HCT116 (cell line): ENCODE data around the gene KCNK1. TPM values are rescaled to one million over a fixed set of nuclear protein-coding genes. Genes with fewer than 3 reads are reported as not detected.

Source experiments
- ATAC-seq: fragments of 200-7000 bp; cut with Tn5 transposase; 2 replicates; pipeline ENCODE4 v1.9.1; 2020; ENCODE audit warnings: mild to moderate bottlenecking, moderate library complexity
- BruUV-seq: library from RNA; stranded (reverse); fragments of 400-500 nt; replicated peaks from 2 replicates; lab custom pipeline; 2021; lab: Mats Ljungman, UMichigan
- CTCF ChIA-PET: fragments of 300-600 bp; sonication (Branson Sonifier 250); formaldehyde crosslinking; loops from one replicate; lab custom pipeline; 2021; ENCODE audit warnings: antibody characterized with exemption; lab: Charles Lee
- POLR2A ChIA-PET: fragments of 300-600, 350-600 bp; sonication (Branson Sonifier 250); formaldehyde crosslinking; loops from one replicate; lab custom pipeline; 2021; ENCODE audit warnings: antibody characterized with exemption; lab: Charles Lee
- RAD21 ChIA-PET, 2 experiments: fragments of 300-600 bp; sonication (Branson Sonifier 250); formaldehyde crosslinking; loops; one replicate each; lab custom pipeline; 2023; ENCODE audit warnings: low total read pairs in 2 of 2; ENCODE audit not compliant: uncharacterized antibody in 2 of 2, unreplicated experiment in 2 of 2, low non-redundant PET in 1 of 2; lab: Charles Lee
- DNase-seq: peaks from one replicate; pipeline ENCODE4 v3.0.0-alpha.2; 2010; ENCODE audit warnings: low read depth, low spot score
- H2AFZ ChIP-seq: fragments of 200-600 bp; shearing (Covaris generic), sonication (generic); 2 replicates; pipeline ENCODE4 v1.6.1; 2017; ENCODE audit warnings: low read depth, mixed run types, mixed read lengths, antibody characterized with exemption, low read length; ENCODE audit not compliant: poor library complexity, severe bottlenecking
- H3K27ac ChIP-seq: 2 replicates; pipeline ENCODE4 v1.5.1; 2012; ENCODE audit warnings: low read depth, low read length
- H3K27me3 ChIP-seq: fragments of 200-600 bp; sonication (generic); 2 replicates; pipeline ENCODE4 v1.6.1; 2016; ENCODE audit warnings: mixed run types, low read length, mixed read lengths; ENCODE audit not compliant: insufficient read depth
- H3K36me3 ChIP-seq, 2 experiments: fragments of 200-500 bp in 1 of 2; fragments of 200-600 bp in 1 of 2; sonication (Bioruptor generic) in 1 of 2; sonication (generic) in 1 of 2; 2 replicates each; pipeline versions ENCODE4 v1.5.1 to v1.6.1; 2014 to 2016; ENCODE audit warnings: low read length in 2 of 2, inconsistent platforms in 1 of 2, mixed read lengths in 1 of 2, mixed run types in 1 of 2; ENCODE audit not compliant: insufficient read depth in 2 of 2, control insufficient read depth in 1 of 2
- H3K4me1 ChIP-seq, 2 experiments: fragments of 200-600 bp in 1 of 2; sonication (generic) in 1 of 2; 2 replicates each; pipeline versions ENCODE4 v1.5.1 to v1.6.1; 2012 to 2017; ENCODE audit warnings: low read length in 2 of 2, inconsistent platforms in 1 of 2, mild to moderate bottlenecking in 1 of 2, mixed read lengths in 1 of 2, mixed run types in 1 of 2, moderate library complexity in 1 of 2; ENCODE audit not compliant: insufficient read depth in 2 of 2, control insufficient read depth in 1 of 2
- H3K4me2 ChIP-seq: fragments of 200-600 bp; sonication (generic); 2 replicates; pipeline ENCODE4 v1.6.1; 2017; ENCODE audit warnings: mixed run types, low read length, mixed read lengths
- H3K4me3 ChIP-seq, 2 experiments: fragments of 200-600 bp in 1 of 2; sonication (generic) in 1 of 2; replicated peaks in 1 of 2; 2 replicates each; pipeline ENCODE4 v1.5.1; 2011 to 2016; ENCODE audit warnings: low read length in 2 of 2, control low read depth in 1 of 2, low read depth in 1 of 2, mild to moderate bottlenecking in 1 of 2, mixed read lengths in 1 of 2, mixed run types in 1 of 2
- H3K79me2 ChIP-seq: fragments of 200-600 bp; sonication (generic); 2 replicates; pipeline ENCODE4 v1.6.1; 2017; ENCODE audit warnings: mild to moderate bottlenecking, mixed run types, low read length, moderate library complexity, mixed read lengths; ENCODE audit not compliant: insufficient read depth
- H3K9ac ChIP-seq: fragments of 200-600 bp; sonication (generic); 2 replicates; pipeline ENCODE4 v1.6.1; 2016; ENCODE audit warnings: low read length, mixed read lengths
- H3K9me2 ChIP-seq: fragments of 200-600 bp; sonication (generic), shearing (Covaris generic); 2 replicates; pipeline ENCODE4 v1.6.1; 2017; ENCODE audit warnings: mixed run types, mild to moderate bottlenecking, moderate library complexity; ENCODE audit not compliant: insufficient read depth
- H3K9me3 ChIP-seq, 2 experiments: fragments of 200-500 bp in 1 of 2; fragments of 200-600 bp in 1 of 2; sonication (Bioruptor generic) in 1 of 2; sonication (generic) in 1 of 2; 2 replicates each; pipeline ENCODE4 v1.6.1; 2014 to 2017; ENCODE audit warnings: low read length in 2 of 2, mixed read lengths in 2 of 2, inconsistent platforms in 1 of 2, low read depth in 1 of 2, mild to moderate bottlenecking in 1 of 2, mixed run types in 1 of 2, moderate library complexity in 1 of 2; ENCODE audit not compliant: control insufficient read depth in 1 of 2, insufficient read depth in 1 of 2
- H4K20me1 ChIP-seq: fragments of 200-600 bp; sonication (generic), shearing (Covaris generic); 2 replicates; pipeline ENCODE4 v1.6.1; 2017; ENCODE audit warnings: mixed run types, mild to moderate bottlenecking, moderate library complexity; ENCODE audit not compliant: insufficient read depth
- CEBPB ChIP-seq: IDR thresholded peaks from 2 replicates; pipeline ENCODE4 v1.6.1; 2012; ENCODE audit warnings: low read depth
- CTCF ChIP-seq, 3 experiments: fragments of 200-600 bp in 1 of 3; sonication (generic) in 1 of 3; IDR thresholded peaks in 2 of 3; conservative IDR thresholded peaks in 1 of 3; 2 replicates each; pipeline ENCODE4 v1.5.1; 2012 to 2017; ENCODE audit warnings: low read depth in 2 of 3, low read length in 2 of 3, antibody characterized with exemption in 1 of 3, borderline replicate concordance in 1 of 3, control low read depth in 1 of 3, mild to moderate bottlenecking in 1 of 3, mixed read lengths in 1 of 3, mixed run types in 1 of 3, moderate library complexity in 1 of 3; ENCODE audit not compliant: insufficient read depth in 1 of 3
- EGR1 ChIP-seq: IDR thresholded peaks from 2 replicates; pipeline ENCODE4 v1.6.1; 2012; ENCODE audit warnings: low read depth
- POLR2A ChIP-seq: IDR thresholded peaks from 2 replicates; pipeline ENCODE4 v1.7.0; 2011; ENCODE audit warnings: borderline replicate concordance; ENCODE audit not compliant: insufficient read depth, insufficient read length; ENCODE audit errors: extremely low read depth
- RAD21 ChIP-seq: IDR thresholded peaks from 2 replicates; pipeline ENCODE4 v1.6.1; 2012; ENCODE audit warnings: low read depth, mild to moderate bottlenecking
- SRF ChIP-seq: IDR thresholded peaks from 2 replicates; pipeline ENCODE4 v1.6.1; 2012; ENCODE audit warnings: low read depth
- YY1 ChIP-seq: IDR thresholded peaks from 2 replicates; pipeline ENCODE4 v1.6.1; 2011; ENCODE audit warnings: low read length, low read depth, moderate library complexity, mild to moderate bottlenecking; ENCODE audit not compliant: insufficient replicate concordance; ENCODE audit errors: extremely low read depth
- intact Hi-C: fragments of 100-400 bp; cut with micrococcal nuclease; formaldehyde crosslinking; loops from 2 replicates; pipeline ENCODE4 v1.10.0; 2022
- total RNA-seq: library from RNA; stranded (reverse); gene quantifications from one replicate; pipeline ENCODE4 v1.2.1, GENCODE V29; 2021; ENCODE audit not compliant: unreplicated experiment
- TF ChIP-seq, protein P1 (sequence below): IDR thresholded peaks from 2 replicates; pipeline ENCODE4 v1.6.1; 2012

Gene KCNK1
- total RNA-seq, 1 experiment from 2014 or later: 28.4 TPM

DNA sequence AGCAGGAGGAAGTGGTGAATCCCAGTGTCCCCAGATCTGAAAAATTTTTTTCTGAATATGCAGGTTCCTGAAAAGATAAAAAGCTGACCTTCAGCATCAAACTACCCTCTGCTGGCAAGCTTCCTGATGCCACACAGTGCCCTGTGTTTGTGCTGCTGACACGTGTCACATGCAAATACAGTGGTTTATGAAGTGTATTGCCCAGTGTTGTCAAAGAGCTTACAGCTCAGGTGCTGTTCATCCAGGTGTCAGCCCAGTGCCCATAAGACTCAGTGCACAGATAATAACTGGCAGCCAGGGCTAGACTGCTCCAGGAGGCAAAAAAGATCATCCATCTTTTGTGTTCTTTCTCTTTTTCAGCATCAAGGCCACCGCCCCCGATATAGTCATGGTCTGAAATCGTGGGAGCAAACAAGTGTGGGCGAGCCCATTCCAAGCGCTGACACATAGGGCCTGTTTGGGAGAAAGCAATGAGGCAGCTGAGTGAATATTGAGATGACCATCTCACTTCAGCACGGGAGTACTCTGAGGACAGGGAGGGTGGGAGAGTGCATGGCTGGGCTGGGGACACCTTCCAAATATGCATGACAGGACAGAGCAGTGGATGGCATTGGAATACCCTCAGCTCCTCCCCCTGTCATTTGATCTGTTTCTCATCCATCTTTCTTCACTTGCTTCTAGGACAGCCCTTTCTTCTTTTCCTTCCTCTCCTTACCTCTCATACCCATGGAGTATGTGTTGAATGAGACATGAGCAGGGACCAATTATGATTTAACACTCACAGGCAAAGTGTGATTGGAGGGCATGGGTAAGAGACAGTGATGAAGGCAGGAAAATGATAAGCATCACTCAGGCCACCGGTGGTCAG lies 6.4 kb upstream of the KCNK1 start (continued):
- no peak for TF ChIP-seq YY1
- no peak for TF ChIP-seq CTCF (IDR thresholded peaks at IDR 0.05 in 2 of 3, conservative IDR thresholded peaks at IDR 0.05 in 1 of 3; ENCODE audit: borderline replicate concordance in 1 of 3, insufficient read depth in 1 of 3, low read depth in 2 of 3, low read length in 2 of 3)
- TF ChIP-seq POLR2A: no peak

GRCh38 chr1:233608988-233609387 lies 4.9 kb upstream of the KCNK1 start:
- Histone ChIP-seq H3K9me2 (no peaks in the 10 kb centered on the region), H3K27ac (no peak overlapping the region), H3K9ac (no peak overlapping the region), H3K4me1 (peaks cover 3 to 16% of the 10 kb centered on the region in 2 experiments; a peak in 3 of 4 replicates), H3K4me2 (no peak overlapping the region), H3K36me3 (no peaks in the 10 kb centered on the region), H3K4me3 (no peak overlapping the region), H3K27me3 (no peaks in the 10 kb centered on the region), H4K20me1 (no peaks in the 10 kb centered on the region), H3K9me3 (no peaks in the 10 kb centered on the region), H3K79me2 (no peaks in the 10 kb centered on the region), H2AFZ (no peak overlapping the region)
- CTCF ChIA-PET: no interaction called here
- RAD21 ChIA-PET: no interaction called here
- POLR2A ChIA-PET: no interaction called here
- DNase-seq: no peak
- intact Hi-C loops: no loop called here
- BruUV-seq: no TSS peak
- ATAC-seq: no peak
- TF ChIP-seq RAD21 (no peak), SRF (no peak), CEBPB (peak; percentile 36; the same call in 1 of the 2 replicates), EGR1 (no peak)
- TF ChIP-seq, protein P1, sequence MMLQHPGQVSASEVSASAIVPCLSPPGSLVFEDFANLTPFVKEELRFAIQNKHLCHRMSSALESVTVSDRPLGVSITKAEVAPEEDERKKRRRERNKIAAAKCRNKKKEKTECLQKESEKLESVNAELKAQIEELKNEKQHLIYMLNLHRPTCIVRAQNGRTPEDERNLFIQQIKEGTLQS: no peak
